Measurements from ENCODE around the gene ABCF3. TPM values are rescaled to one million over a fixed set of nuclear protein-coding genes. Genes with fewer than 3 reads are reported as not detected.

The ABCF3 gene
- total and polyA plus RNA-seq, 2 of the 13 experiments (the other 11 are each of a cell fraction or from before 2014, with no cell fraction given): 38.8 to 46.5 TPM

DNA sequence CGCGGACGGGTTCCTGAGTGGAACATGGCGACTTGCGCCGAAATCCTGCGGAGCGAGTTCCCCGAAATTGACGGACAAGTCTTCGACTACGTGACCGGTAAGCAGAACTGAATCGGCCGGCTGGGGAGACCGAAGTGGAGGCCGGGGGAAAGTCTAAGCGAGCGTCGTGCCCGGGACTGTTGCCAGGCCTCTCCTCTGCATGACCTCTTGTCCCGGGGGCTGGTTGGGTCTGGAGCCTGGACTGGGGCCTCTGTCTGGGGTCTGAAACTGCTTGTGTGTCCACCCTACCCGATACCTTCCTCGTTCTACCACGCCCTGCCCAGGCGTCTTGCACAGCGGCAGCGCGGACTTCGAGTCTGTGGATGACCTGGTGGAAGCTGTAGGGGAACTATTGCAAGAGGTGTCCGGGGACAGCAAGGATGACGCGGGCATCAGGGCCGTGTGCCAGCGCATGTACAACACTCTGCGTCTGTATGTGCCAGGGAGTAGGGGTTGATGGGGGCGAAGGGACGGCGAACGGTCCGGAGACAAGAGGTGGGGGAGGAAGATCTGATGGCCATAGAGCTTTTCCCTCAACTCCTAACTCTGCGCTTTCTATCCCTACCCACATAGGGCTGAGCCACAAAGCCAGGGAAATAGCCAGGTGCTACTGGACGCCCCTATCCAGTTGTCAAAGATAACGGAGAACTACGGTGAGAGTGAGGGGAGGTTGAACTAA, at the start of gene ABCF3 (continued):
- TF ChIP-seq CREB1 (IDR thresholded peaks at IDR 0.05) (no peak), CREB1 (CRISPR knock-in tag; IDR thresholded peaks at IDR 0.05) (no peak; the same call in 1 of the 2 replicates), ZNF709 (CRISPR knock-in tag; IDR thresholded peaks at IDR 0.05) (0 out of 2 replicates have a peak, but pooled peaks have one; percentile 32), CHCHD3 (CRISPR knock-in tag; IDR thresholded peaks at IDR 0.05) (0 out of 2 replicates have a peak, but pooled peaks have one; percentile 61), CHD2 (IDR thresholded peaks at IDR 0.05; ENCODE audit: low read depth, low read length) (no peak), YY1 (IDR thresholded peaks at IDR 0.05; ENCODE audit: insufficient read depth, insufficient replicate concordance, low read depth, low read length) (peak; percentile 95), ZNF687 (CRISPR knock-in tag; IDR thresholded peaks at IDR 0.05) (peak; percentile 42; the same call in 1 of the 2 replicates), ESRRA (CRISPR knock-in tag; IDR thresholded peaks at IDR 0.05; ENCODE audit: low read depth) (0 out of 2 replicates have a peak, but pooled peaks have one; percentile 13), MIER3 (CRISPR knock-in tag; IDR thresholded peaks at IDR 0.05; ENCODE audit: borderline replicate concordance) (no peak), MXD4 (CRISPR knock-in tag; IDR thresholded peaks at IDR 0.05) (0 out of 2 replicates have a peak, but pooled peaks have one; percentile 16), AGO2 (optimal IDR thresholded peaks at IDR 0.05; ENCODE audit: low read depth, low read length) (no peak), HDAC2 (CRISPR knock-in tag; IDR thresholded peaks at IDR 0.05) (no peak)
- TF ChIP-seq, protein P1, sequence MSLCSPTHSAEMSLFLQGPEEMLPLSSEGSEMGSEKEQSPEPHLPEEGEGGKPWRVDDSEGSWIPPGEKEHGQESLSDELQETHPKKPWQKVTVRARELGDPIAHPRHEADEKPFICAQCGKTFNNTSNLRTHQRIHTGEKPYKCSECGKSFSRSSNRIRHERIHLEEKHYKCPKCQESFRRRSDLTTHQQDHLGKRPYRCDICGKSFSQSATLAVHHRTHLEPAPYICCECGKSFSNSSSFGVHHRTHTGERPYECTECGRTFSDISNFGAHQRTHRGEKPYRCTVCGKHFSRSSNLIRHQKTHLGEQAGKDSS (CRISPR knock-in tag; IDR thresholded peaks at IDR 0.05; ENCODE audit: borderline replicate concordance, low read depth): no peak
- TF ChIP-seq, protein P2, sequence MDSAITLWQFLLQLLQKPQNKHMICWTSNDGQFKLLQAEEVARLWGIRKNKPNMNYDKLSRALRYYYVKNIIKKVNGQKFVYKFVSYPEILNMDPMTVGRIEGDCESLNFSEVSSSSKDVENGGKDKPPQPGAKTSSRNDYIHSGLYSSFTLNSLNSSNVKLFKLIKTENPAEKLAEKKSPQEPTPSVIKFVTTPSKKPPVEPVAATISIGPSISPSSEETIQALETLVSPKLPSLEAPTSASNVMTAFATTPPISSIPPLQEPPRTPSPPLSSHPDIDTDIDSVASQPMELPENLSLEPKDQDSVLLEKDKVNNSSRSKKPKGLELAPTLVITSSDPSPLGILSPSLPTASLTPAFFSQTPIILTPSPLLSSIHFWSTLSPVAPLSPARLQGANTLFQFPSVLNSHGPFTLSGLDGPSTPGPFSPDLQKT (CRISPR knock-in tag; IDR thresholded peaks at IDR 0.05; ENCODE audit: borderline replicate concordance): no peak

Data from HepG2 (cell line).